Esophagus squamous epithelium (tissue), 5 donors: ENCODE data around the gene SLC11A2. TPM values are rescaled to one million over a fixed set of nuclear protein-coding genes. Genes with fewer than 3 reads are reported as not detected.

Experiments used
- DNase-seq: peaks from one replicate; lab custom pipeline; 2025; lab: John Stamatoyannopoulos, UW
- H3K27ac ChIP-seq, 4 donors: fragments of 200-600 bp; sonication (generic); one replicate each; pipeline ENCODE4 v1.5.1; 2016 to 2019; ENCODE audit warnings: mild to moderate bottlenecking in 1 of 4
- H3K27me3 ChIP-seq, 4 donors: fragments of 200-600 bp; sonication (generic); 1 replicate in 3 of 4; 2 replicates in 1 of 4; pipeline versions ENCODE4 v1.5.1 to v1.6.0; 2017 to 2021; ENCODE audit warnings: antibody characterized with exemption in 1 of 4
- H3K36me3 ChIP-seq, 3 donors: fragments of 200-600 bp; sonication (generic); one replicate each; pipeline ENCODE4 v1.5.1; 2016 to 2019
- H3K4me1 ChIP-seq, 3 donors: fragments of 200-600 bp; sonication (generic); one replicate each; pipeline ENCODE4 v1.5.1; 2017 to 2019
- H3K4me3 ChIP-seq, 4 donors: fragments of 200-600 bp; sonication (generic); 1 replicate in 3 of 4; 2 replicates in 1 of 4; pipeline ENCODE4 v1.5.1; 2016 to 2019; ENCODE audit warnings: mild to moderate bottlenecking in 2 of 4, moderate library complexity in 1 of 4
- H3K9me3 ChIP-seq, 3 donors: fragments of 200-600 bp; sonication (generic); one replicate each; pipeline ENCODE4 v1.5.1; 2016 to 2019
- POLR2A ChIP-seq, 4 donors: fragments of 450-650 bp; IDR thresholded peaks; one replicate each; pipeline ENCODE4 v1.6.1; 2017; ENCODE audit warnings: antibody characterized with exemption in 4 of 4, mild to moderate bottlenecking in 4 of 4, moderate library complexity in 3 of 4
- WGBS, 2 donors: methylation state at CpG; one replicate each; pipeline ENCODE4 v1.1.5; 2018; 5-methylcytosine and 5-hydroxymethylcytosine counted together
- intact Hi-C: fragments of 100-400 bp; cut with DNase I; formaldehyde crosslinking; loops from one replicate; pipeline ENCODE4 v1.15.0; 2022
- total RNA-seq, 4 donors: library from RNA; depleted of rRNA; stranded (reverse); fragments of >200 nt; gene quantifications; one replicate each; pipeline ENCODE4 v1.1.0, GENCODE V29; 2016
- TF ChIP-seq, protein P1 (sequence below), 6 experiments: fragments of 450-650 bp in 4 of 6; fragments of 200-600 bp in 2 of 6; sonication (generic) in 2 of 6; IDR thresholded peaks; one replicate each; pipeline ENCODE4 v1.5.1; 2016 to 2019; ENCODE audit warnings: antibody characterized with exemption in 6 of 6, mild to moderate bottlenecking in 4 of 6, moderate library complexity in 4 of 6
- donor health status: DM: yes; HTN: yes; CAD: no.

The SLC11A2 gene
- total RNA-seq, 4 donors from 2014 or later = 23.6 to 78.9 (median 39.9) TPM

DNA sequence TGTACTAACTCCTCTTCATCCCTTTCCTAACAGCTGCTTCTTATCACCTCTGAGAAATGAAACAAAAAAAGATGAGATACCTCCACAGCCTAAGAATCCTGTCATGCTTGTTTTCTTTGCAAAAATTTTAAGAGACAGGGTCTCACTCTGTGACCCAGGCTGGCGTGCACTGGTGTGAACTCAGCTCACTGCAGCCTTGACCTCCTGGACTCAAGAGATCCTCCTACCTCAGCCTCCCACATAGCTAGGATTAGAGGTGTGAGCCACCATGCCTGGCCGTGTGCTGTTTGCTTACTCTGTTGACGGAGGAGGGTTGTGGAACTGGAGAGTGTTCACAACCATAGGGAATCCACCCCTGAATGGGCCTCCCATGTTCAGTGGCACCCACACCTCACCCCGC is 41.0 kb upstream of the SLC11A2 start:
- no peak for DNase-seq
- Histone ChIP-seq H3K27ac (no peak overlapping the region), H3K36me3 (peaks cover 19 to 100% (median 44%) of the 10 kb centered on the region in 3 donors), H3K4me1 (no peaks in the 10 kb centered on the region), H3K27me3 (no peaks in the 10 kb centered on the region), H3K9me3 (no peaks in the 10 kb centered on the region), H3K4me3 (no peak overlapping the region)
- 93 to 98% methylated on average over 1 to 4 of the region's 4 CpGs for WGBS, 2 donors
- intact Hi-C loops = no loop called here
- TF ChIP-seq, protein P1, sequence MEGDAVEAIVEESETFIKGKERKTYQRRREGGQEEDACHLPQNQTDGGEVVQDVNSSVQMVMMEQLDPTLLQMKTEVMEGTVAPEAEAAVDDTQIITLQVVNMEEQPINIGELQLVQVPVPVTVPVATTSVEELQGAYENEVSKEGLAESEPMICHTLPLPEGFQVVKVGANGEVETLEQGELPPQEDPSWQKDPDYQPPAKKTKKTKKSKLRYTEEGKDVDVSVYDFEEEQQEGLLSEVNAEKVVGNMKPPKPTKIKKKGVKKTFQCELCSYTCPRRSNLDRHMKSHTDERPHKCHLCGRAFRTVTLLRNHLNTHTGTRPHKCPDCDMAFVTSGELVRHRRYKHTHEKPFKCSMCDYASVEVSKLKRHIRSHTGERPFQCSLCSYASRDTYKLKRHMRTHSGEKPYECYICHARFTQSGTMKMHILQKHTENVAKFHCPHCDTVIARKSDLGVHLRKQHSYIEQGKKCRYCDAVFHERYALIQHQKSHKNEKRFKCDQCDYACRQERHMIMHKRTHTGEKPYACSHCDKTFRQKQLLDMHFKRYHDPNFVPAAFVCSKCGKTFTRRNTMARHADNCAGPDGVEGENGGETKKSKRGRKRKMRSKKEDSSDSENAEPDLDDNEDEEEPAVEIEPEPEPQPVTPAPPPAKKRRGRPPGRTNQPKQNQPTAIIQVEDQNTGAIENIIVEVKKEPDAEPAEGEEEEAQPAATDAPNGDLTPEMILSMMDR (IDR thresholded peaks at IDR 0.05) = no peak
- no peak for TF ChIP-seq POLR2A (IDR thresholded peaks at IDR 0.05)

DNA sequence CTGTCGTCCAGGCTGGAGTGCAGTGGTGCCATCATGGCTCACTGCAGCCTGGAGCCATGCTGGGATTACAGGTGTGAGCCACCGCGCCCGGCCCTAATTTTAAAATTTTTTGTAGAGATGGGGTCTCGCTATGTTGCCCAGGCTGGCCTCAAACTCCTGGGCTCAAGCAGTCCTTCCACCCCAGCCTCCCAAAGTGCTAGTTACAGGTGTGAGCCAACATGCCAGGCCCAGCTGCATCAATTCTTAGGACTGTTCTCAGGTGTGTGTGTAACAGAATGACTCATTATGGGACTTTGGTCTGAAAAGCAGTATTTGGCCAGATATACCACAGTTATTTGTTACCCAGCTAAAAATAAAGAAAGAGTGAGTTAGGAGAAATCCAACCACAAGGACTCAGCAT is 39.3 kb upstream of the SLC11A2 start:
- H3K27ac ChIP-seq = no peak overlapping the region
- H3K4me3 ChIP-seq = no peak overlapping the region
- no peaks in the 10 kb centered on the region for H3K9me3 ChIP-seq
- intact Hi-C loops = no loop called here
- WGBS, 2 donors = 90 to 92% methylated on average over 5 of the region's 5 CpGs
- H3K27me3 ChIP-seq = no peaks in the 10 kb centered on the region
- no peak for DNase-seq
- no peaks in the 10 kb centered on the region for H3K4me1 ChIP-seq
- TF ChIP-seq POLR2A (IDR thresholded peaks at IDR 0.05) = no peak
- TF ChIP-seq, protein P1 (IDR thresholded peaks at IDR 0.05) = no peak
- peaks cover 19 to 100% (median 37%) of the 10 kb centered on the region in 3 donors for H3K36me3 ChIP-seq

DNA sequence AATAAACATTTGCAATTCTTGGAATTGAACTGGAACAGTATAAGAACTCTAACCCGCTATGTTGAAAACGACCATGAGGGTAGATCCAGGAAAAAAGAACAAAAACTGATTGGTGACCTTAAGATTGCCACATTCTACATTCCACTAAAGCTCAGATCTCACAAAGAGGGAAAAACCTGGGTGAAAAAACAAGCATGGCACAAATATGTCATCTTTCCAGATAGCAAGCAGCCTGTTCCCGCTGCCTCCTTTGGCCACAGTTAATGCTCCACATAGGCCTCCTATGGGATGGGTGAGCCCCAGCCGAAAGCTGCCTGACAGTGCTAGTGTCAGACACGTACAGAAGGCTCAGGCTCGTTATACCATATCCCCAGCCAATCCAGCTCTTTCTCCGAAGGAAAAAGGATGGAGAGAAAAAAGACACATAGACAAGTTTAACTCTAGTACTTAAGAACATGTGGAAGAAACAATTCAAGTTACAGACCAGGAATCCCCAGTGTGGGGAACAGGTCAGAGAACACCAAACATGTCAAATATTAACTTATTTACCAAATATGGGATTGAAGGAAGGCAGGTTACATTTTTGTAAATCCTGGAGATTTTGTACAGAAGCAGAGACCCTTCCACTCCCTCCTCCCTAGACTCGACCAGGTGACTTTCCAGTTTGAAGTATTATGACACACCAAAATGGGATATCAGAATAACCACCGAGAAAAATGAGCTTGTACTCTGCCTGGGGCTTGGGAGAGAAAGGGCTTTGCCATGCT is 36.6 kb upstream of the SLC11A2 start:
- Histone ChIP-seq H3K36me3 (peaks cover 26 to 100% (median 54%) of the 10 kb centered on the region in 3 donors), H3K4me1 (no peaks in the 10 kb centered on the region), H3K4me3 (no peak overlapping the region), H3K9me3 (no peaks in the 10 kb centered on the region), H3K27me3 (no peaks in the 10 kb centered on the region), H3K27ac (no peak overlapping the region)
- intact Hi-C loops = no loop called here
- WGBS, 2 donors = 76 to 80% methylated on average over 9 of the region's 9 CpGs
- TF ChIP-seq, protein P1 (IDR thresholded peaks at IDR 0.05) = no peak
- no peak for TF ChIP-seq POLR2A (IDR thresholded peaks at IDR 0.05)
- no peak for DNase-seq

- Histone ChIP-seq H3K27ac (no peak overlapping the region), H3K4me1 (no peaks in the 10 kb centered on the region), H3K9me3 (no peaks in the 10 kb centered on the region), H3K27me3 (no peaks in the 10 kb centered on the region), H3K36me3 (peaks cover 23 to 100% (median 44%) of the 10 kb centered on the region in 3 donors), H3K4me3 (no peak overlapping the region)
- TF ChIP-seq POLR2A (IDR thresholded peaks at IDR 0.05) = no peak
- TF ChIP-seq, protein P1 (IDR thresholded peaks at IDR 0.05) = no peak
- 78% methylated on average over 7 of the region's 7 CpGs for WGBS, 2 donors
- no peak for DNase-seq
- intact Hi-C loops = no loop called here
These were observed 32.9 kb upstream of the SLC11A2 start for GRCh38 chr12:51059086-51059485.

DNA sequence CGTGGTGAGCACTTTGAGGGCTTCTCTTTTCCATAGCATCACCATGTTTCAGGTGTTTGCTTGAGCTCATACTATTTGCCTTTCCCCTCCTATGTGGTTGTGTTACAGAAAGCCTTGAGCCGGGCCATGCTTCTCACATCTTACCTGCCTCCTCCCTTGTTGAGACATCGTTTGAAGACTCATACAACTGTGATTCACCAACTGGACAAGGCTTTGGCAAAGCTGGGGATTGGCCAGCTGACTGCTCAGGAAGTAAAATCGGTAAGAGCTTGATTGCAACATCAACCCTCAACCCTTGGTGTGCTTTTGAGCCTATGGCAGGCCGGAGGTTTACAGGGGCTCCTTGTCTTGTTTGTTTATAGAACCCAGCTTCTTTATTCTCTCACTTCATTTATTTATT is 30.1 kb upstream of the SLC11A2 start:
- WGBS, 2 donors = 52 to 58% methylated on average over 5 of the region's 5 CpGs
- no peaks in the 10 kb centered on the region for H3K9me3 ChIP-seq
- no peaks in the 10 kb centered on the region for H3K4me1 ChIP-seq
- H3K4me3 ChIP-seq = no peak overlapping the region
- DNase-seq = no peak
- no peaks in the 10 kb centered on the region for H3K27me3 ChIP-seq
- peak overlapping the region in 1 of 4 donors; percentile 29 for H3K27ac ChIP-seq
- TF ChIP-seq, protein P1 (IDR thresholded peaks at IDR 0.05) = no peak
- no peak for TF ChIP-seq POLR2A (IDR thresholded peaks at IDR 0.05)
- peaks cover 19 to 100% (median 41%) of the 10 kb centered on the region in 3 donors for H3K36me3 ChIP-seq
- intact Hi-C loops = no loop called here
